RWPE1 (cell line): ENCODE data around the gene CAPN5.

Experiments
- CTCF ChIA-PET: fragments of 350-600 bp; sonication (Branson Sonifier 250); formaldehyde crosslinking; extraction: SDS; loops from one replicate; lab custom pipeline; 2021; lab: Yijun Ruan, JAX
- POLR2A ChIA-PET: fragments of 400-600 bp; formaldehyde crosslinking; extraction: SDS; loops from one replicate; lab custom pipeline; 2020; ENCODE audit warnings: antibody characterized with exemption; ENCODE audit not compliant: low non-redundant PET; lab: Yijun Ruan, JAX
- DNase-seq: peaks from one replicate; pipeline ENCODE4 v3.0.0; 2012; ENCODE audit warnings: low spot score
- H3K27ac ChIP-seq: fragments of 450-650 bp; 2 replicates; pipeline ENCODE4 v1.5.1; 2017
- CTCF ChIP-seq: fragments of 450-650 bp; conservative IDR thresholded peaks from 2 replicates; pipeline ENCODE4 v1.5.1; 2017; ENCODE audit warnings: low read depth, mild to moderate bottlenecking

CAPN5 gene

GRCh38 chr11:77035580-77035979, 31.2 kb upstream of the CAPN5 start:
- no peak for TF ChIP-seq CTCF
- CTCF ChIA-PET = interaction anchor here (0.6 kb wide), 1 partner anchor 10 kb away, joined by 4 read pairs; no protein-coding TSS in a partner anchor
- POLR2A ChIA-PET = no interaction called here
- DNase-seq = peak; percentile 54
- H3K27ac ChIP-seq = no peak overlapping the region

GRCh38 chr11:77036398-77036797, 30.4 kb upstream of the CAPN5 start:
- H3K27ac ChIP-seq = no peak overlapping the region
- no peak for DNase-seq
- POLR2A ChIA-PET = no interaction called here
- CTCF ChIA-PET = interaction anchor here (0.6 to 1.1 kb wide), 3 partner anchors 116 to 1034 kb away, joined by 3 read pairs; no protein-coding TSS in a partner anchor
- no peak for TF ChIP-seq CTCF

GRCh38 chr11:77037057-77037456, 29.7 kb upstream of the CAPN5 start:
- TF ChIP-seq CTCF = no peak
- ChIA-PET POLR2A (no interaction called here), CTCF (interaction anchor here (0.6 to 1.1 kb wide), 4 partner anchors 8 to 315 kb away, joined by 3 read pairs; no protein-coding TSS in a partner anchor)
- H3K27ac ChIP-seq = no peak overlapping the region
- DNase-seq = no peak

- ChIA-PET POLR2A (no interaction called here), CTCF (interaction anchor here (0.7 to 1.6 kb wide), 3 partner anchors 10 to 772 kb away, joined by 3 to 10 read pairs (median 4); no protein-coding TSS in a partner anchor)
- no peak overlapping the region for H3K27ac ChIP-seq
- TF ChIP-seq CTCF = no peak
- no peak for DNase-seq
These were observed 28.5 kb upstream of the CAPN5 start for GRCh38 chr11:77038029-77038824.

GRCh38 chr11:77038825-77039326, 27.9 kb upstream of the CAPN5 start:
- CTCF ChIA-PET = interaction anchor here (0.5 to 2.7 kb wide), 13 partner anchors 9 to 827 kb away, joined by 3 to 10 read pairs (median 4); no protein-coding TSS in a partner anchor
- POLR2A ChIA-PET = no interaction called here
- DNase-seq = no peak
- H3K27ac ChIP-seq = no peak overlapping the region
- TF ChIP-seq CTCF = no peak
